Fibroblast of lung (primary cell): Measurements from ENCODE around the gene CPM.

ENCODE experiments used
- EZH2 ChIP-seq: IDR thresholded peaks from 2 replicates; pipeline ENCODE4 v1.5.1; 2012; ENCODE audit warnings: low read length, control low read depth, mild to moderate bottlenecking; ENCODE audit errors: missing control alignments
- TF ChIP-seq, protein P1 (sequence below), 2 donors: IDR thresholded peaks in 1 of 2; conservative IDR thresholded peaks in 1 of 2; 1 replicate in 1 of 2; 2 replicates in 1 of 2; pipeline ENCODE4 v1.5.1; 2011 to 2012; ENCODE audit warnings: low read length in 2 of 2, control low read depth in 1 of 2, inconsistent platforms in 1 of 2, low read depth in 1 of 2, mild to moderate bottlenecking in 1 of 2

- TF ChIP-seq, protein P1, sequence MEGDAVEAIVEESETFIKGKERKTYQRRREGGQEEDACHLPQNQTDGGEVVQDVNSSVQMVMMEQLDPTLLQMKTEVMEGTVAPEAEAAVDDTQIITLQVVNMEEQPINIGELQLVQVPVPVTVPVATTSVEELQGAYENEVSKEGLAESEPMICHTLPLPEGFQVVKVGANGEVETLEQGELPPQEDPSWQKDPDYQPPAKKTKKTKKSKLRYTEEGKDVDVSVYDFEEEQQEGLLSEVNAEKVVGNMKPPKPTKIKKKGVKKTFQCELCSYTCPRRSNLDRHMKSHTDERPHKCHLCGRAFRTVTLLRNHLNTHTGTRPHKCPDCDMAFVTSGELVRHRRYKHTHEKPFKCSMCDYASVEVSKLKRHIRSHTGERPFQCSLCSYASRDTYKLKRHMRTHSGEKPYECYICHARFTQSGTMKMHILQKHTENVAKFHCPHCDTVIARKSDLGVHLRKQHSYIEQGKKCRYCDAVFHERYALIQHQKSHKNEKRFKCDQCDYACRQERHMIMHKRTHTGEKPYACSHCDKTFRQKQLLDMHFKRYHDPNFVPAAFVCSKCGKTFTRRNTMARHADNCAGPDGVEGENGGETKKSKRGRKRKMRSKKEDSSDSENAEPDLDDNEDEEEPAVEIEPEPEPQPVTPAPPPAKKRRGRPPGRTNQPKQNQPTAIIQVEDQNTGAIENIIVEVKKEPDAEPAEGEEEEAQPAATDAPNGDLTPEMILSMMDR (conservative IDR thresholded peaks at IDR 0.05 in 1 of 2, IDR thresholded peaks at IDR 0.05 in 1 of 2; ENCODE audit: low read depth in 1 of 2, low read length in 2 of 2), result no peak
- TF ChIP-seq EZH2, result no peak
Observed at GRCh38 chr12:68831751-68832503, 101.0 kb downstream of the CPM start.
